Activated T-cell treated with anti-CD3 and anti-CD28 coated beads for 48 hours (primary cell): ENCODE data around the gene NCKAP1.
"Not testable (repeated sequence)": the region's sequence is repeated elsewhere in the genome, so short reads cannot be mapped to it uniquely, and the experiment has no call there.

Experiments
- DNase-seq: peaks from one replicate; pipeline ENCODE4 v3.0.0-alpha.2; 2020; ENCODE audit warnings: low read depth

Gene NCKAP1

DNA sequence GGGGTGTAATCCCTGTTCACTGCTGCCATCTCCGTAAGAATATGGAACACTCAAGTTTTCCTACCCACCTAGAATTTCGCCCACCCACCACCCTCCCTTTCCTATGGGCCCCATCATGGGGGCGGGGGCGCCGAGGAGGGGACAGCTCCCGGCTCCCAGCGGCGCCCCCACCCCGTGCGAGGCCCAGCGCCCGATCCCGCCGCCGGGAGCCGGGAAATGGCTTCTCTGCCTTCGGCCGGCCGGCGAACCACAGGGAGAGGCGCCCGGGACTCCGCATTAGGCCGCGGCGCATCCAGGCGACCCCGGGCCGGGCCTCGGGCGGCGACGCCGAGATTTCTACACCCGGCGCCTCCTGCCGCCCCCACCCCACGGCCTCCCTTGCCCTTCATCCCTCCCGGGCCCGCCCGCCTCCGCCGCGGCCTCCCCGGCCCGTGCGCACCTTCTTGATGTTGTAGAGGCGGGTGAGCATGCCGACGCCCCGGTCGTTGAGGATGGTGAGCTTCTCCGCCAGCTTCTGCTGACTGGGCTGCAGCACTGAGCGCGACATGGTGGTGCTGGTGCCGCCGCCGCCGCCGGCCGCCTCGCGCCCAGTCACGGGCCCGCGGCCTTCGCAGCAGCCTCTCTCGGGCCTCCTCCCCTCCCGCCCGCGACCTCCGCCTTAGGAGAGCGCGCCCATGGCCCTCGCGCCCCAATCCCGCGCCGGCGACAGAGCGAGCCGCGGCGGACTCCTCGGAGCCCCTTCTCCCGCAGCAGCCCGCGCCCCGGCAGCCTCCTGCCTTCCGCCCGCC, 510 bp downstream of the NCKAP1 start:
- DNase-seq = no peak

- DNase-seq = no peak
Observed at GRCh38 chr2:183037074-183037552, 1.1 kb downstream of the NCKAP1 start.

DNA sequence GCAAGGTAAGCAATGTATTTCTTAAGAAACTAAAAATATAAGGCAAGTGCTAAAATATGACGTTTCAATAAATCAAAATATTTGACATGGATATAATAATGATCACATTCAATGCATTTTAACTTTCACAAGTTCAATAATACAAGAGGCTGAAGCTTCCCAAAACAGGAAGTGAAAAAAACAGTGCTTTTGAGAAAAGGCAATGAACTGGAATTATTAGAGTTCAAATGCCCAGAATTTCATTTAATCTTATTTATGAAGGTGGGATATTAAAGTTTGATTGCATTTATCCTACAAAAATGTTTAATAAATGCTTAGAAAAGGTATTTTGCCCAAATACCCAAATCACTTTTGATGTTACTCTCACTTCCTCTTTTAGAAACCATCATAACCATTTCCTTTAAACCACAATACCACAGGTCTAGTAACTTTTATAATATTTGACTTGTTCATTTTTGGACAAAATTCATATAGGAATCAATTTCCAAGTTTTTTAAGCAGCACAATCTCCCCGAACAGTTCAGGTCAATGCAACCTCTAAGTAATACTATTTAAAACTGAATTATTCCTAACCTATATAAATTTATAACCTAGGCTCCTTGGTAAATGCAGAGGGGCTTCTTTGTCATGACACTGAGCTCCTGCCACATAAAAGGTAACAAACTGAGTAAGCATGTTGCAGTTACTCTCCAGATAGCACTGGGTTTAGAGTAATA, 2.1 kb downstream of the NCKAP1 start:
- no peak for DNase-seq

DNA sequence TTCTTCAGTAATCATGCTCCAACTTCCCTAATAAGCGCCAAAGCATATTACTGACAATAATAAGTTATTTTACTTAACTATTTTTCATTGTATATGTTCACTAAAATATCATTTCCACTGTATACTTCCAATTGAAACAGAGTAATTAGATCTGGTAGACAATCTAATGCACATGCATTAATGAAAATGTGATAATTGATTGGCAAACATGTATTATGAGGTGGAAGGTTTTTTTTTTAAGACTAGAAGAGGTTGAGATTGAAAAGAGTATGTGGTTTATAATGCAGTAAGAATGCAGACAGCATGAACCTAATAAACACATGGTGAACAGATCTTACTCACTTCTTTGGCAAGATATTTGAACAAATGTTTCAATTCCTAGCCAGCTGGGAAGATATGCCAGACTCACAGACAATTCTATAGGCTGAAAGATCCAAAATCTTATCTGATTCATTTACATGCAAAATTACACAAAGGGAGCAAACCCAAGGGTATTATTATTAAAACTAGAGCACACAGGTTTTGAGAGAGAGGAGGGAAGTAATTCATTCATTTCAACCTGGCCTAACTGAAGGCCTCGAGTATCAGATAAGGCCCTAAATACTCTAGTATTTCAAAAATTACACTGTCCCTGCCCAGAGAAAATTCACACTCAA, 2.8 kb downstream of the NCKAP1 start:
- DNase-seq = no peak

GRCh38 chr2:183034806-183035205, 3.5 kb downstream of the NCKAP1 start:
- no peak for DNase-seq

GRCh38 chr2:183033951-183034350, 4.3 kb downstream of the NCKAP1 start:
- DNase-seq = no peak

- no peak for DNase-seq
Observed at GRCh38 chr2:183031911-183032794, 6.1 kb downstream of the NCKAP1 start.

DNA sequence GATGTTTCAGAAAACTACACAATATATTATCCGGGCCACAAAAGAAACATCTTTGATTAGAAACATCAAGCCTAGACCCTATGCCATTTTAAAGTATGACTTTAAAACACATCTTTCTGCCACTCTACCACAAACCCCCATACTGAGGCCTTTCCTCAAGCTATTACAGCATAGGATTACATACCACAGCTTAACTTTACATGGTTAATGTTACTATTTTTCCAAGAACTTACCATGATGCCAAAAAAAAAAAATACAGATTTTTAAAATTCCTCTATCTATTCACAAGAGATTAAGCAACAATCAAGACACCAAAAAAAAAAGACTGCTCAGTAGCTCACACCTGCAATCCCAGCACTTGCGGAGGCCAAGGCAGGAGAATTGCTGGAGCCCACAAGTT, 9.0 kb downstream of the NCKAP1 start:
- DNase-seq = no peak

DNA sequence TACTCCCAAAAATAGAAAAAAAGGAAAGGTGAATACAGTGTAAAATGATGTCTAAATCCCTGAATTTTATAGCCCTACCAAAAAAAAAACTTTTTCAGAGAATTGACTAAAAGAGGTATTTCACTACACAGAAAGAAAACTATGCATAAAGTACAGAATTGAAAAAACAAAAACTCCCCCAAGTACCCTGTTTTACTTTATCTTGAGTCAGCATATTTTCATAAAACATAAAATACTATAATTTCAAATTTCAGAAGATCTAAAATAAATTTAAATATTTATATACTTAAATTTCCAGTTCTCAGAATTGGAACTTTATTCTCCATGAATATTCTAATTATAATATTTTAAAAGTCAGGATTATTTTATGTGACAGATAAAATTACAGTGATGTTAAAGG, 10.1 kb downstream of the NCKAP1 start:
- no peak for DNase-seq

GRCh38 chr2:183027443-183027842, 10.8 kb downstream of the NCKAP1 start:
- DNase-seq = no peak

DNA sequence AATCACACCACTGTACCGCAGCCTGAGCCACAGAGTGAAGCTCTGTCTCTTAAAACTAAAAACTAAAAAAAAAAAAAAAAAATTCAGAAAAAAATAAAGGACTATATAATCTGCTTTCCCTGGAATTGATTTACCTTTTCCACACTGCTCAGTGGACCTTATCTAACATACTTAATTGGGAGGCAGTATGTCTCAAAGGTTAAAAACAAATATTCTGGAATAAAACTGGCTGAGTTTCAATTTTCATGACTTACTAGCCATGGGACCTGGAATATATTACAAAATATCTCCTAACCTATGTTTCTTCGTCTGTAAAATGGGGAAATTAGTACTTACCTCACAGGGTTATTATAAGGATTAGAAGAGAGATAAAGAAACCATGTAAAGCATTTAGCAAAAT, 11.8 kb downstream of the NCKAP1 start:
- DNase-seq = no peak

GRCh38 chr2:183025993-183026392, 12.3 kb downstream of the NCKAP1 start:
- no peak for DNase-seq

- no peak for DNase-seq
Observed at GRCh38 chr2:183024339-183025095, 13.7 kb downstream of the NCKAP1 start.

GRCh38 chr2:183022711-183023110, 15.5 kb downstream of the NCKAP1 start:
- DNase-seq = no peak

- no peak for DNase-seq
Observed at GRCh38 chr2:183021613-183022012, 16.6 kb downstream of the NCKAP1 start.

GRCh38 chr2:183019718-183020442, 18.4 kb downstream of the NCKAP1 start:
- no peak for DNase-seq

GRCh38 chr2:183017845-183018244, 20.4 kb downstream of the NCKAP1 start:
- not testable (repeated sequence) for DNase-seq

- no peak for DNase-seq
Observed at GRCh38 chr2:183014005-183014404, 24.3 kb downstream of the NCKAP1 start.

- no peak for DNase-seq
Observed at GRCh38 chr2:183011743-183012142, 26.5 kb downstream of the NCKAP1 start.

- no peak for DNase-seq
Observed at GRCh38 chr2:183010112-183010511, 28.1 kb downstream of the NCKAP1 start.
